Stimulated activated CD4-positive, alpha-beta T cell treated with anti-CD3 and anti-CD28 coated beads, Interleukin-1b, Interleukin-23, amount 100 ng/mL, for 48 hours (primary cell): Measurements from ENCODE around the gene ADAMTS9.

Experiments
- DNase-seq: peaks from one replicate; pipeline ENCODE4 v3.0.0-alpha.2; 2020

ADAMTS9 gene

DNA sequence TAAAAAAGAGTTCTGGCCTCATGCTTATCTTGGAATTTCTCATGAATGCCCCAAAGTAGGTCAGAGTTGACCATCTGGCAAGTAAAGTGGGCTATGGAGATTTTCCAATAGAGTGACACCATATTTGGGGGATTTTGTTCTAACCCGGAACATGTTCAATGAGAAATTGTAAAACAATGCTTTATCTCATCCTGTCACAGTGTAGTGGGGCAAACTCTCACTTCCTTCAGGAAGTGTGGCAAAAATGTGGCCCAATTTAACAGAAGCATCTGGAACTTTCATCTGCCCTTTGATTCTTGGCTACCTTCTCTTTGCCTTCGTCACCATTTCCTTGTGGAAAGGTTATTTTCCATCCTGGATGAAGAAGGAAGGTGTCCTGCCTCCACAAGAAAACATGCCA, 70.8 kb downstream of the ADAMTS9 start:
- DNase-seq = no peak

- DNase-seq = no peak
These were observed 74.8 kb downstream of the ADAMTS9 start for GRCh38 chr3:64612916-64613526.

- no peak for DNase-seq
These were observed 75.5 kb downstream of the ADAMTS9 start for GRCh38 chr3:64612082-64612860.

DNA sequence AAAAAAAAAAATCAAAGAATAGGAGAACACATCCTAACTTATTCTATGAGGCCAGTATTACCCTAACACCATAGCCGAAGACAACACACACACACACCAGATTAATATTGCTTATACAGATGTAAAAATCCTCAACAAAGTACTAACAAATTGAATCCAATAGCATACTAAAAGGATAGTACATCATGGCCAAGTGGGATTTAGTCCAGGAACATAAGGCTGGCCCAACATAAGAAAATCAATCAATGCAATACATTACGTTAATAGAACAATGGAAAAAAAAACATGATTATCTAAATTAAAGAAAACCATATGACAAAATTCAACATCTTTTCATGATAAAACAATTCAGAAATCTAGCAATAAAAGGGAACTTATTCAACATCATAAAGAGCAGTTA, 79.1 kb downstream of the ADAMTS9 start:
- no peak for DNase-seq

GRCh38 chr3:64607032-64607551, 80.7 kb downstream of the ADAMTS9 start:
- no peak for DNase-seq

DNA sequence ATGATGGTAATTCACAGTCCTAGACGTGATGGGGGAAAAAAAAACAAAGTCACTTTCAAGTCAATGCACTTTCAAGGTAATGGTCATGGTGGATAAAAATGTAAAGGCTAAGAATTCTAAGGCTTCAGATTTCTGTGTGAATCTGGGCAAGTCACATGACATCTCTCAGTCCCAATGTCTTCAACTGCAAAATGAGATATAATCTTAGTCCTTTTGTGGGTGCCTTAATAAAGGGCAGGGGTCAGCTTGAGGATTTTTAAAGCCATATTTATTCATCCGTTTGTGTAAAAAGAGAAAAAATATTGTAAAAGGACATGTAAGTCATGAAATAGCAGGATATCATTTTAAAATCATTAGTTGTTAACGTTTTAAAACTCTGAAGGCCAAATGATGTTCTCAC, 83.5 kb downstream of the ADAMTS9 start:
- no peak for DNase-seq

- no peak for DNase-seq
These were observed 86.0 kb downstream of the ADAMTS9 start for GRCh38 chr3:64601824-64602223.

GRCh38 chr3:64600246-64600950, 87.4 kb downstream of the ADAMTS9 start:
- no peak for DNase-seq

DNA sequence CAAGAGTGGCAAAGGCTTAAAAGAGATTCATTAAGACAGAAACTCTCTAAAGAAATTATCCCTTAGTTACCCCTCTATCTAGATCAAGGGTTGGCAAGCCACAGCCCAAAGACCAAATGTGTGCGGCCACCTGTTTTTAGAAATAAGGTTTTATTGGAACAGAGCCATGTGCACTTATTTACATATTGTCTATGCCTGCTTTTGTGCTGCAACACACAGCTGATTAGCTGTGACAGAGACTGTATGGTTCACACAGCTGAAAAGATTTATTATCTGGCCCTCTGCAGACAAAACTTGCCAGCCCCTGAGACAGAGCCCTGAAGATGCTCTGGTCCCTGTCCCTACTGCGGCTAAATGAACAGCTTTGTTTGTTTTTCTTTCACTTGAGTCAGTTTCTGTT, 88.1 kb downstream of the ADAMTS9 start:
- no peak for DNase-seq

- DNase-seq = no peak
These were observed 92.5 kb downstream of the ADAMTS9 start for GRCh38 chr3:64595253-64595694.

DNA sequence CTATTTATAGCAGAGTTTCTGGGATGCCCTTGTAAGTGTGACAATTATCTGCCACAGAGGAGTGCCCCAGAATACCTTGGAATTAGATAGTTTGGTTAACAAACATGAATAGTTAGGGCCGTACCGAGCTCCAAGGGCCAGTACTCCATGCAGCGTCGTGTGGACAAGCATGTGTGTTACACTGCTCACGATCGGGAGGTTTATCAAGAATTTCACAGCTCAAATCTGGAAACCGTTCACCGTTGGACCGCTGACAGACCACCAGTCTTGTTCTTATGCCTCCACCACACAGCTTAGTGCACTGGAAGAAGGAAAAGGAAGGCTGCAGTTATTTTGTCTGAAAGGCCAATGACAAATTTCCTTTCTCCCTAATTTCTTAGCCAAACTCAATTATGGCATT, 93.7 kb downstream of the ADAMTS9 start:
- DNase-seq = no peak

GRCh38 chr3:64593350-64593749, 94.5 kb downstream of the ADAMTS9 start:
- DNase-seq = no peak

DNA sequence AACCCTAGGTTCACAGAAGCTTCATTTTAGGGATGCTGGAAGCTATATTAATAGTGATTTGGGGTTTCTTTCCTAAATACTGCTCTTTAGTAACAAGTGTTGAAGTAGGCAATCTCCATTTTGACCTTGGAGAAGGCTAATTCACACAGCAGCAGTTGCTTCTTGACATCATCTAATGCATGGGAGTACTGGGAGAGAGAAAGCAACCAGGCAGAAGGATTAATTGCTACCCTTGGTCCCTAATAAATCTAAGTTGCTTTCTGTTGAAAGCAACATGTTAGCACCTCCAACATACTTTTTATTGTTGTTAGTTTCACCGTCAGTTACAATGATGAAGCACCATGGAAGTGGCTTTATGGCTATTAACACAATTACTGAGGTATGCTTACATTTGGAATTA, 96.2 kb downstream of the ADAMTS9 start:
- no peak for DNase-seq

GRCh38 chr3:64588380-64588779, 99.4 kb downstream of the ADAMTS9 start:
- DNase-seq = no peak

GRCh38 chr3:64586952-64587351, 100.8 kb downstream of the ADAMTS9 start:
- DNase-seq = no peak

DNA sequence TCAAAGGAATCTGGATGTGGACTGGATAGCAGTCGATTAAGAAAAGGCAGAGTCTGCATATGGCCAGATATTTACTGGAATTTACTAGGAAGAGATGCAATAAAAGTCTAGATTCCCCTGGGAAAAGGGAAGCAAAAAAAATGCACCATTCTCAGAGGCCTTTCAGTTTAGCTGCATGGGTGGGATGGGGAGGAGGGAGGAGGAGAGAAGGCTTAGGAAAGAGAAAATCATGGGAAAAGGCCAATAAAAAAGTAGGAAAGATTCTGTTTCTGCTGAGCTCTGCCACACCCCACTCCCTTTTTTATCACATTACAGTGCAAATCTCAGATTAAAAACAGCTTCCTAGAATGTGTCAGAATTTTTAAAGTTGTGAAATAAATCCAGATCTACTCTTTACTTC, 103.6 kb downstream of the ADAMTS9 start:
- no peak for DNase-seq

GRCh38 chr3:64578797-64579196, 109.0 kb downstream of the ADAMTS9 start:
- DNase-seq = no peak

- DNase-seq = no peak
These were observed 109.6 kb downstream of the ADAMTS9 start for GRCh38 chr3:64578062-64578770.

DNA sequence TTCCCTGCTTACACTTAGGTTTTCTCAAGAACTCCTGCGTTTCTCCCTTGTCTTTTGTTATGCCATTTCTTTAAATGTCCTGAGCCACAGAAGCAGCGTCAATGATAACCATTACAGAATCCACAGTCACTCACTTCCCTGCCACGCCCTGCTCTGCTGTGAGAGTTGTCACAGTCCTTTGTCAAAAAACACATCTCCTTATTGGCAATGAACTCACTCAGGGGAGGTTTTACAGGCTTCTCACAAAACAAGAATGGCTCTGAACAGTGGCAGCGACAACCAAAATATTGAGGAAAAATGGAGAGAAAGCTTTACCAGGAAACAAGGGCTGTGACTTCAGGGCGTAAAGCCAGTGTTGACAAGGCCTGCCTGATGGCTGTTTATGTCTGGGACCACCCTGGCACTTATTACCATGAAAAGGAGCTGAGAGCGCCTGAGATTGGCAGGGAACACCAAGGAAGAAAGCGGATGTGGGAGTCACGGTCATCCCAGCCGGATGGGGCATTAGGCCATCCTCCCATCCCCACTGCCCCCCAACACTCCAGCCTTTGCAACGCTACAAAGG, 111.5 kb downstream of the ADAMTS9 start:
- no peak for DNase-seq

GRCh38 chr3:64575211-64575844, 112.5 kb downstream of the ADAMTS9 start:
- DNase-seq = no peak

GRCh38 chr3:64574194-64574593, 113.6 kb downstream of the ADAMTS9 start:
- no peak for DNase-seq

GRCh38 chr3:64571982-64572381, 115.8 kb downstream of the ADAMTS9 start:
- no peak for DNase-seq
